T-helper 22 cell (primary cell): ENCODE results near the gene B2M.
"Not testable (repeated sequence)": the region's sequence is repeated elsewhere in the genome, so short reads cannot be mapped to it uniquely, and the experiment has no call there.

ENCODE experiments used
- DNase-seq: peaks from one replicate; pipeline ENCODE4 v3.0.0-alpha.2; 2020; ENCODE audit warnings: low read depth

The B2M gene

DNA sequence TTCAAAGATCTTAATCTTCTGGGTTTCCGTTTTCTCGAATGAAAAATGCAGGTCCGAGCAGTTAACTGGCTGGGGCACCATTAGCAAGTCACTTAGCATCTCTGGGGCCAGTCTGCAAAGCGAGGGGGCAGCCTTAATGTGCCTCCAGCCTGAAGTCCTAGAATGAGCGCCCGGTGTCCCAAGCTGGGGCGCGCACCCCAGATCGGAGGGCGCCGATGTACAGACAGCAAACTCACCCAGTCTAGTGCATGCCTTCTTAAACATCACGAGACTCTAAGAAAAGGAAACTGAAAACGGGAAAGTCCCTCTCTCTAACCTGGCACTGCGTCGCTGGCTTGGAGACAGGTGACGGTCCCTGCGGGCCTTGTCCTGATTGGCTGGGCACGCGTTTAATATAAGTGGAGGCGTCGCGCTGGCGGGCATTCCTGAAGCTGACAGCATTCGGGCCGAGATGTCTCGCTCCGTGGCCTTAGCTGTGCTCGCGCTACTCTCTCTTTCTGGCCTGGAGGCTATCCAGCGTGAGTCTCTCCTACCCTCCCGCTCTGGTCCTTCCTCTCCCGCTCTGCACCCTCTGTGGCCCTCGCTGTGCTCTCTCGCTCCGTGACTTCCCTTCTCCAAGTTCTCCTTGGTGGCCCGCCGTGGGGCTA is at the start of gene B2M, which contains the start of gene PATL2:
B2M (plus strand) TSS at position 422 of the 647 bp plus-strand sequence; CDS start at position 452, 30 bp downstream.
PATL2 (minus strand) TSS at position 228 of the 647 bp plus-strand sequence. CDS start 34,833 bp downstream, outside the sequence.
- peak; percentile 90 for DNase-seq

DNA sequence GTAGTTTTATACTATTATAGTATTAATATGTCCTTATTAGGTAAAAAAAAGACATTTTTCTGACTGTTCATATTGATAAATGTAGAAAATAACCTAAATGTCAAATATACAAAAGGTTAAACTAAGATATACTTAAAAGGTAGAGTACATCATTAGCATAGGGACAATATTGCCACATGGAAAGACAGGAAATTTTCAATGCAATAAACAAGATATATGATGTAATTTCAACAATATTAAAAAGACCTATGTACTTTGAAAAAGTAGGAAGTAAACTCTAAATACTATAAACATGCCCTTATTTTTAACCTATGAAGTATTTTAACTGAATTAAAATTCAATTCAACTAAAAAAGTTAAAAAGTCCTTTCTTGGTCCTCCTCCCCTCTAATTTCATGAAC is 49.7 kb upstream of the B2M start:
- DNase-seq, result no peak

DNA sequence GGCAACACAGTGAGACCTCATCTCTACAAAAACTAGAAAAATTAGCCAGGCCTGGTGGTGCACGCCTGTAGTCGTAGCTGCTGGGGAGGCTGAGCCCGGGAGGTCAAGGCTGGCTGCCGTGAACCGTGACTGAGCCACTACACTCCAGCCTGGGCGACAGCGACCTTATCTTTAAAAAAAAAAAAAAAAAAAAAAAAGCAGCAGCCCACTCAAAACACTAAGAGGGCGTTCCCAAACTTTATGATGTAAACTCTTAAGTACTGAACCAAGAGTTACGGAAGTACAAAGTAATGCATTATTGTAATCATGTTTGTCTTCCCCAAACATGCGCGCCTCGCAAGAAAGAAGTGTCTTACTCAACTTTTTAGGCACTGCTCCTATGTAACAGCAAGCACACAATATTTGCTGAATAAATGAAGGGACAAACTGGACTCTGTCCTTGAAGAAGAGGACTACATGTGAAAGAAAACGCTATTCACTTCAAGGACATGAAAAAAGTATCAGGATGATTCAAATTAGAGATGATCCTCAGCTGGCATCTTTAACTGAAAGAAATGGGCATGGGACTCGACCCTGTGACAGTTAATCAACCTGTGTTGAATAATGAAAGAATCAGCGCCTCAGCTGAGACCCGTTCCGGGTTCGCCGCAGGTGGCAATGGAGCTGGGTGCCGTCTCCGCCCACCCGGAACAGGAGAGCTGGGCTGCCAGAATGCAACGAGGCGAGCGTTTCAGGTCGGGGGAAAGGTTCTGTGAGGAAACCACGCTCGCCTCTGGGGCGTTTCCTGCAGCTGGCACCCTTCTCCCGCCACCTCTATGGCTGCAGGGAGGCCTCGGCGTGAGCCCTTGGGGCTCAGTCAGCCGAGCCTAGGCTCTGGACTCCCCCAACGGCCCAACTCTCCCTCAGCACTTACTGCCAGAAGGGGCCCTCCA is 48.6 kb upstream of the B2M start:
- peak; percentile 80 for DNase-seq

DNA sequence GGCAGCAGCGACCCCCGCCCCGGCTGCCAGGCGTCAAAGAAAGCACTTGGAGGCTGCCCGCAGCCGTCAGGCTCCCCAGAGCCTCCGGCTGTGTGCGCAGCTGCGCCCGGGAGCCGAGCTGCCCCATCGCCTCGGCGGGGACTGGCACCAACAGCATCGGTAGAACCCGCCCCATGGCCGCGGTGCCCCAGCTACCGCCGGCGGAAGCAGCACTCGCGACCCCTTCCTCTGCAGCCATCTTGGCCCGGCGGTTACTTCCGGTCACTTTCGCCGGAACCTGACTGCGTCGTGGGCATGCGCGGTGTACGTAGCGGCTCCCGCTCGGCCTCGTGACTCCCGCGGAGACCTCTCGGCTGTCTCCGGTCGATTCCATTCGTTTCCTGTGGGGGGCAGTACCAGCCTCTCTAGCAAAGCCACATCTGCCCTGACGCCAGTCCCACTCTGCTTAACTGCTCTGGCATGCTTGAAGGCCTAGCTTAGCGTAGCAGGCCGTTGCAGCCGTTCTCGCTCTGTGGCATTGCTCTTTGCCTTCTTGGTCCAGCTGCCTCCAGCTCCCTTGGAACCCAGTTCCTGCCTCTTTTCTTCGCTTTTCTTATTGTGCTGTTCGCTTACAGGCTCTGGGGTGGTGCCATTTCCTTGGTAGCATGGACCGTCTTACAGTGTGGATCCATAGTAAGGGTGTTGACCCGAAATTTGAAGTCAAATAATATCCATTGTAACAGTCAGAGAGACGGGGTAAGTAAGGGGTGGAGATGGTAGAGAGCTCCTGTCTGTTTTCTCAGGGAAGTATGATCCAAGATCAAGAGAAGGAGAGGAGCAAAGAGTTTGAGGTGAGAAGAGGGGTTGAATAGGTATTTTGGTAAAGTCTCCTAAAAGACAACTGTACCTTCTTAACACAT is 47.7 kb upstream of the B2M start, which contains the start of gene SPG11:
SPG11 (minus strand) TSS at position 253 of the 899 bp plus-strand sequence; CDS start at position 238, 15 bp downstream.
- peak; percentile 88 for DNase-seq

DNA sequence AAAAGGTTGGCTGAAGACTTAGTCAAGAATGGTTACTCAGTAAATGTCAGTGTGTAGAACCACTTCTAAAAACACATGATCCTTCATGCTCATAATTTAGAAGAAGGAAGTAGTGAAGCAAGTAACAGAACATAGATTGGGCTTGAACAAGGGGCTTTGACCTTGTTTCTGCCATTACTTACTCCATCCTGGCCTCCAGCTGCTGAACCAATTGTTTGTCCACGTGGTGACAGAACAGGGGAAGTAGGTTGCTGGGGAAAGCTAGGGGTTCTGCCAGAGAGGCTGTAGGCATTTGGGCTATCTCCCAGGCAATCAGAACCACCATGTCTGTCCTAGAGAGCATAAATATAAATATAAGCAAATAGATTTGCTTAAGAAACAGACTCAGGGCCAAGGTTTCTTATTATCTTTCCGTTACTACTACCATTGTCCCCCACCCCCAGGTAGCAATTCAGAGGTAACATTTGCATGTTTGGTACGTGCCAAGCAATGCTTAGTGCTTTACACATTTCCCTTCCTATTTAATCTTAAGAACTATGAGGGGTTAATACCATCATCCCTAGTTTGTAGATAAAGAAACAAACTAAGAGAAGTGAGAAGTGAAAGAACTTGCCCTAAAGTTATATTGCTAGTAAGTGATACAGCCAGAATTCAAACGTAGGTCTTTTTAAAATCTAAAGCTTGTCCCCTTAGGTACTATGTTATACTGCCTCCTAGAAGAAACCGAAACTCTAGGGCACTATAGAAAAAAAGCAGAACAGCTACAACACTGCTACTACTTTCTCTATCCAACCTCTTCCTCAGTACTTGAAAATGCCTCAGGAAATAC is 44.9 kb upstream of the B2M start:
- DNase-seq, result no peak

DNA sequence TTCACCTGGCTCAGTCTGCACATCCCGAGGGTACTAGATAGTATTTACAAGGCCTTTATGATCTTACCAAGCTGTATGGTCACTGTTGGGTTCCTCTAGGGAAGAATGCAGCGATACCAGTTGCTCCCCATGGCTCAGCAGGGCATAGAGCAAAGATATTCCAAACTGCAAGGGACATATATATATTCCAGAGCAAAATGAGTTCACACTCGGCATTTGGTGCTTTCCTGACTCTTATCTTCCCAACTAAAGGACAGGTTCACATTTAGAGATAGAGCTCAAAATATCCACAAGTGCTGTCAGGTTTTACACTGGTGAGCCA is 44.3 kb upstream of the B2M start:
- DNase-seq, result no peak

DNA sequence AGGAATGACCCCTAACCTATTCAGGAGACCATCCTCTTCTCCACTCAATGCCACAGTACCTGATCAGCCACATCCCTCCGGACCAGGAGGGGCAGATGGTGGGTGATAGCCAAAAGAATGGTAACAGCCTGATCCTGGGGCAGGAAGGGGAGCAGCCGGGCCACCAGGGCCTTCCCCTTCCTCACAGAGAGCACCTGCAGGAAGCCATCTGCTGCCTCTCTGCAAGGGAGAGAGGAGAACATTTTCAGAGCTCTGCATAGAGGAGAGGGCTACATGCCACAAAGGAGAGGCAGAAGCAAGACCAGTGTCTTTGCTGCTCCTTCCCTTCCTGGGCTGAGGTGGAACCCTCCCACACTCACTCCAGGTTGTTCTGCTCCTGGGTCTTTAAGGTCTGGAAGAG is 42.4 kb upstream of the B2M start:
- DNase-seq, result no peak

DNA sequence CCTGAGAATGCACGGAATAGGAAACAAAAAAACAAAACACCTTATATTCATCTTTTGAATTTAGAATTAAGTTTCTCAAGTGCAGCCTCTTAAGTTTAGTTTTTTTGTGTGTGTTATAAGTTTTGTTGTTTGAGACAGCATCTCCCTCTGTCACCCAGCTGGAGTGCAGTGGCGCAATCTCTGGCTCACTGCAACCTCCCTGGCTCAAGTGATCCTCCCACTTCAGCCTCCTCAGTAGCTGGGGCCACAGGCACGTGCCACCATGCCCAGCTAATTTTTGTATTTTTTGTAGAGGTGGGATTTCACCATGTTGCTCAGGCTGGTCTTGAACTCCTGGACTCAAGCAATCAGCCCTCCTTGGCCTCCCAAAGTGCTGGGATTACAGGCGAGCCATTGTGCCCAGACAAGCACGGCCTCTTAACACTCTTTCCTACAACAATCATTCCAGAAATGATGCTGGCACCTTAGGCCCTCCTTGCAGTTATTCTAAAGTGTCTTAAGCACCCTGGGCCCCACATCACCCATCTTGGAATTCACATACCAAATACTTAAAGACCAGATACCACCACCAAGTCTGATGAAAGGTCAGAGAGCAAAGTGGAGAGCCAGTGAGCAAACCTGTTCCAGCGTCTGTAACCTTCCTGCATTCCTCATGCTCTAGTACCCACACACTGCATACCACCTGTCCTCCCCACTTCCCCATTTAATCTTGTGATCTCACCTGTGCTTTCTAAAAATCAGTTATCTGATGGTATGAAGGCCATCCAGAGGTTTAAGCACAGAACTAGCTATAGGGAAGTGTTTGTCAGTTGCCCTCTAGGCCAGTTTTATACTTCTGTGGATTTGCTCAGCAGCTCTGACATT is 41.0 kb upstream of the B2M start:
- DNase-seq, result no peak

DNA sequence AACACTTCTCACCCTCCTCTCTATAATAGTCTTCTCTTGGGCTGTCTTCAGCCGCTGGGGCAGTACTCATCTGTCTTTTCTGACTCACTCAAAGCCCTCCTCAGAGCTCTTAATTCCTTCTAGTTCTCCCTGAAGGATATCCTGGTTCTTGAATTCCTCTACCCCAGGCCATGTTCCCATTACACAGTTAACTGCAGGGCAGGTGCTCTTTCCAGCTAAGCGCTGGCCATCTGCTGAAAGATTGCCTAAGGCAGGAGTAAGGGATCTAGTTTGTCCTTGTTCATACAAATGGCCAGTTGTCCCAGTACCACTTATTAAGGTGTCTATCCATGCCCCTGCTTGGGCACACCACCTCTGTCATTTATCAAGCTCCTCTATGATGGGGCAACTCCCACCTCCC is 37.7 kb upstream of the B2M start:
- no peak for DNase-seq

DNA sequence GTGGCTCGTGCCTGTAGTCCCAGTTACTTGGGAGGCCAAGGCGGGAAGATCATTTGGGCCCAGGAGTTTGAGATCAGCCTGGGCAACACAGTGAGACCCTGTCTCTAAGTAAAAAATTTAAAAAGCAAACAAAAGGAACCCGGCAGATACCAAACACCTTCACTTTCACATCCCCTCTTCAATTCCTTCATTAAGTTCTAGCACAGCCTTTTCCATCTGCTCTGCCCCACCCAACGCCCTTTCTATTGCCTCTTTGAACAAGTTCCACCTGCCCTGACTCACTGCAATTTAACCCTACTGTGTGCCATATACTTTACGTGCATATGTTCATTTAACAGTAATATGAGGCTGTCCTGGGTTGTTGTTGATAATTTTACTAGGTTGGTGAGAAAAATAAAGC is 35.4 kb upstream of the B2M start:
- no peak for DNase-seq

DNA sequence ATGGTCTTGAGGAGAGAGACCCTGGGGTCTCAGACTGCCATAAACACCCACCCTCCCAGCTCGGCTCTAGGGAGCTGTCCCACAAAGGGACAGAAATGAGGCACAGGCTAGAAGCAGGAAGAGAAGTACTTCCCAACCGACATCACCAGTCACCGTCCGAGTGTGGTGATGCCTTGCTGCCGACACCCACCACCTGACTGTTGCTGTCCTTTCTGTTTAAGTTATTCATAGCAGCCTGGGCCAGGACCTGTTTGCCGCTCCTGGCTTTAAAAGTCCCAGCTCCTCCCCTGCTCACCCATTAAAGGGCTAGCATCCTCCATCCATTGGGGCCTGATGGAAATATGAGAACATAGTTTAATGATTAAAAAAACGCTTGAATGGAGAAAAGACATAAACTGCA is 34.6 kb upstream of the B2M start:
- no peak for DNase-seq

DNA sequence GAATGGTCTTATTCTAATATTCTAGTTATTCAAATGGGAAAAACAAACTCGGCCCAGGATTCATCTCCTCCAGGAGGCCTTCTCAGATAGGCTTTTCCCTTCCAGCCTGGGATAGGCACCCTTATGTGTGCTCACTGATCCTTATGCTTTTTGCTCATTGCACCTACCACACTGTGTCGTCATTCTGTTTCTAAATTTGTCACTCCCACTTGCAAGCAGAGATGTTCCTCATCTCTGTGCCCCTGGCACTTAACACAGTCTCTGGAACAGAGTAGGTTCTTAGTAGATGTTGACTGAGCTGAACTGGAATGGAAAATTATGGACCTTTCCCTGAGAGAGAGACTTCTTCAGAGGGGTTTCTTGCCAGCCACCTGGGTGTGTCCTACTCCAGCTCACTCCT is 29.1 kb upstream of the B2M start:
- no peak for DNase-seq

DNA sequence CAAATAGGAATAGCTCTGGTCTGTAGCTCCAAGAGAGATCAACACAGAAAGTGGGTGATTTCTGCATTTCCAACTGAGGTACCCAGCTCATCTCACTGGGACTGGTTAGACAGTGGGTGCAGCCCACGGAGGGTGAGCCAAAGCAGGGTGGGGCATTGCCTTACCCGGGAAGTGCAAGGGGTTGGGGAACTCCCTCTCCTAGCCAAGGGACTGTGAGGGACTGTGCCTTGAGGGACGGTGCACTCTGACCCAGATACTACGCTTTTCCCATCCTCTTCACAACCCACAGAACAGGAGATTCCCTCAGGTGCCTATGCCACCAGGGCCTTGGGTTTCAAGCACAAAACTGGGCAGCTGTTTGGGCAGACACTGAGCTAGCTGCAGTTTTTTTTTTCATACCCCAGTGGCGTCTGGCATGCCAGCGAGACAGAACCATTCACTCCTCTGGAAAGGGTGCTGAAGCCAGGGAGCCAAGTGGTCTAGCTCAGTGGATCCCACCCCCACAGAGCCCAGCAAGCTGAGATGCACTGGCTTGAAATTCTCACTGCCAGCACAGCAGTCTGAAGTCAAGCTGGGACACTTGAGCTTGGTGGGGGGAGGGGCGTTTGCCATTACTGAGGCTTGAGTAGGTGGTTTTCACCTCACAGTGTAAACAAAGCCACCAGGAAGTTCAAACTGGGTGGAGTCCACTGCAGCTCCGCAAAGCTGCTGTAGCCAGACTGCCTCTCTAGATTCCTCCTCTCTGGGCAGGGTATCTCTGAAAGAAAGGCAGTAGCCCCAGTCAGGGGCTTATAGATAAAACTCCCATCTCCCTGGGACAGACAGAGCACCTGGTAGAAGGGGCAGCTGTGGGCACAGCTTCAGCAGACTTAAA is 28.3 kb upstream of the B2M start:
- DNase-seq, result peak; percentile 55

DNA sequence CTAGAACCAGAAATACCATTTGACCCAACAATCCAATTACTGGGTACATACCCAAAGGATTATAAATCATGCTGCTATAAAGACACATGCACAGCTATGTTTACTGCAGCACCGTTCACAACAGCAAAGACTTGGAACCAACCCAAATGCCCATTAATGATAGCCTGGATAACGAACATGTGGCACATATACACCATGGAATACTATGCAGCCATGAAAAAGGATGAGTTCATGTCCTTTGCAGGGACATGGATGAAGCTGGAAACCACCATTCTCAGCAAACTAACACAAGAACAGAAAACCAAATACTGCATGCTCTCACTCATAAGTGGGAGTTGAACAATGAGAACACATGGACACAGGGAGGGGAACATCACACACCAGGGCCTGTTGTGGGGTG is 22.0 kb upstream of the B2M start:
- DNase-seq, result not testable (repeated sequence)

DNA sequence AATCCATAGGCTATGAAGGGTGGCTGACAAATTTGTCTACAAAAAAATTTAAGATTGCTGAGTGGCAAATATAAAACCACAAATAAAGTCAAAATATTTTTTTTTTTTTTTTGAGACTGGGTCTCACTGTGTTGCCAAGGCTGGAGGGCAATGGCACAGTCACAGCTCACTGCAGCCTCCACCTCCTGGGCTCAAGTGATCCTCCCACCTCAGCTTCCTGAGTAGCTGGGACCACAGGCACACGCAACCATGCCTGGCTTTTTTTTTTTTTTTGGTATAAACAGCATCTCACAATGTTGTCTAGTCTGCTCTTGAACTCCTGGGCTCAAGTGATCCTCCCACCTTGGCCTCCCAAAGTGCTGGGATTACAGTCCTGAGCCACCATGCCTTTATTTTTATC is 21.1 kb upstream of the B2M start:
- not testable (repeated sequence) for DNase-seq

DNA sequence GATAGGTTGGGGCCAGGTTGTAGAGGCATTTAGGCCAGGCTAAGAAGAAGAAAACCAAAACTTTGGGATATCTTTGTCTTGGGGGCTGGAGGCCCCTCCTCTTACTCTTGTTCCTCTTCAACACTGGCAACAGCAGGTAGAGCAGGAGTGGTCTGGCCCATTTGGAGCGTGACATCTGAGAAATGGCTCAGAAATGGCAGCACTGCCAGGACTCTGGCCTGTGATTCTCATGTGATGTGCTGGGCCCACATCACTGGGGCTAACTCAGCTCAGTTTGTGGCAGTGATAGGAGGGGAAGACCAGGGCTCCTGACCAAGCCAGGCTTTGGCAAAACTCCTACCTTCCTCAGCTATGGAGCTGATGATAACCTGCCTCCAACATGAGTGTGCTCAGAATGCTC is 18.7 kb upstream of the B2M start:
- DNase-seq, result no peak

DNA sequence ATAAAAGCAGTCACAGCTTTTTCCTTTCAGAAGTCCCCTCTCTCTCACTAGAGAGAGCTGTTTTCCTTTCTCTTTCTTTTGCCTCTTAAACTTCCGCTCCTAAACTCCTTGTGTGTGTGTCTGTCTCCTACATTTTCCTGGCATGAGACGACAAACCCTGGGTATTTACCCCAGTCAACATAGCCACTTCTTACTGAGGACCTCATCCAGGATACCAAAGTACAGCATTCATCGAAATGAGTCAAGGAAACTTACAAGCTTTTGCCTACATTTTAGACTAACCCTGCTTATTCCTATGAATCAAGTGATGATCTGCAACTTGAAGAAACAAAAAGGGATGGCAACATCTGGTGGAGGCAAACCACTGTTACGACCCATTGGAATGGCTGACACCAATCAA is 16.9 kb upstream of the B2M start:
- no peak for DNase-seq

DNA sequence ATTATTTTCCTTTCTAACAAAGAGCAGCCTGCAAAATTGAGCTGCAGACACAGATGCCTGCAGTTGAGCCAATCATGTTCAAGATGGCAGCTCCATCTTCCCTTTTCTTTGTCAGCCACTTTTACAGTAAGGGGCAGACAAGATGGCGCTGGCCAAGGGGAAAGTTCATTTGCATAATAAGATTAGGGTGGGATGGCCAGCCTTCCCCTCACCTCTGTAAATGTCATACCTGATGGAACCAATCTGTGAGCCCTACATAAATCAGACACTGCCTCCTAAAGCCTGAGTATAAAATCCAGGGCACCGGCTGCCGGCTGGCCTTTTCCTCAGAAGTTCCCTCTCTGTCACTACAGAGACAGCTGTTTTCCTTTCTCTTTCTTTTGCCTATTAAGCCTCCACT is 16.0 kb upstream of the B2M start:
- no peak for DNase-seq

DNA sequence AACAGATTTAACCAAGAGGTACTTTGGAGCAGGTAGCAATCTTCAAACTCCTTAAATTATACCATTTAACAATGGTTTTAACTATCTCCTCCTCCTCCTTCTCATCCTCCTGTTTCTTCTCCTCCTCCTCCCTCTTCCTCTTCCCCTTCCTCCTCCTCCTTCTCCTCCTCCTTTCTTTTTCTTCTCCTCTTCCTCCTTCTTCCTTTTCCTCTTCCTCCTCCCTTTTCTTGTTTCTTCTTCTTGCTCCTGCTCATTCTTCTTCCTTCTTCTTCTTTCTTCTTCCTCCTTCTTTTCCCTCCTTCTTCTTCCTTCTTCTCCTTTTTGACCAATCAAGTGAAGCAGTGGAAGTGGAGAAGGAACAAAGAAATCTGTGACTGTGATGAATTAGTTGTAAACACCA is 14.3 kb upstream of the B2M start:
- DNase-seq, result no peak
